Common myeloid progenitor, CD34-positive (primary cell): Measurements from ENCODE around the gene NFIA.
A peak's percentile ranks its signal among the peaks of the same experiment; 100 is the strongest.

Experiments
- CTCF ChIA-PET: fragments of 350-600 bp; sonication (Branson Sonifier 250); formaldehyde crosslinking; loops from one replicate; lab custom pipeline; 2021; ENCODE audit warnings: antibody characterized with exemption; lab: Charles Lee
- POLR2A ChIA-PET: fragments of 350-600 bp; sonication (Branson Sonifier 250); formaldehyde crosslinking; loops from one replicate; lab custom pipeline; 2021; ENCODE audit warnings: antibody characterized with exemption; lab: Charles Lee
- DNase-seq, 3 donors: peaks; one replicate each; pipeline versions ENCODE4 v3.0.0 to v3.0.0-alpha.2; 2013
- H3K27ac ChIP-seq, 2 experiments: 1 replicate in 1 of 2; 2 replicates in 1 of 2; pipeline ENCODE4 v1.7.0; 2013; ENCODE audit warnings: inconsistent platforms in 2 of 2, low read length in 2 of 2, mild to moderate bottlenecking in 2 of 2, low read depth in 1 of 2, moderate library complexity in 1 of 2; ENCODE audit not compliant: severe bottlenecking in 2 of 2, insufficient read depth in 1 of 2, poor library complexity in 1 of 2
- H3K27me3 ChIP-seq, 5 experiments: replicated peaks in 2 of 5; 1 replicate in 3 of 5; 2 replicates in 2 of 5; pipeline versions ENCODE4 v1.6.1 to v1.7.0; 2013; ENCODE audit warnings: low read length in 4 of 5, mild to moderate bottlenecking in 2 of 5, moderate library complexity in 2 of 5, inconsistent platforms in 1 of 5; ENCODE audit not compliant: insufficient read depth in 5 of 5, control insufficient read depth in 4 of 5
- H3K36me3 ChIP-seq, 4 experiments: 1 replicate in 2 of 4; 2 replicates in 2 of 4; pipeline versions ENCODE4 v1.6.1 to v1.7.0; 2013; ENCODE audit warnings: low read length in 3 of 4, control low read depth in 1 of 4, mild to moderate bottlenecking in 1 of 4; ENCODE audit not compliant: control insufficient read depth in 4 of 4, insufficient read depth in 4 of 4
- H3K4me1 ChIP-seq, 4 experiments: 1 replicate in 3 of 4; 2 replicates in 1 of 4; pipeline versions ENCODE4 v1.6.1 to v1.7.1; 2013; ENCODE audit warnings: low read length in 3 of 4, mild to moderate bottlenecking in 3 of 4, control low read depth in 1 of 4, inconsistent platforms in 1 of 4, moderate library complexity in 1 of 4; ENCODE audit not compliant: control insufficient read depth in 4 of 4, insufficient read depth in 4 of 4; ENCODE audit errors: control extremely low read depth in 1 of 4
- H3K4me3 ChIP-seq, 7 experiments: 1 replicate in 4 of 7; 2 replicates in 3 of 7; pipeline versions ENCODE4 v1.5.1 to v1.7.0; 2013; ENCODE audit warnings: mild to moderate bottlenecking in 7 of 7, low read length in 6 of 7, moderate library complexity in 6 of 7, inconsistent platforms in 2 of 7, low read depth in 2 of 7, control low read depth in 1 of 7; ENCODE audit not compliant: insufficient read depth in 4 of 7, control insufficient read depth in 1 of 7; ENCODE audit errors: extremely low read depth in 1 of 7
- H3K9me3 ChIP-seq, 5 experiments: 1 replicate in 4 of 5; 2 replicates in 1 of 5; pipeline versions ENCODE4 v1.6.1 to v1.7.1; 2013; ENCODE audit warnings: low read length in 4 of 5, mild to moderate bottlenecking in 2 of 5, inconsistent platforms in 1 of 5, low read depth in 1 of 5, moderate library complexity in 1 of 5; ENCODE audit not compliant: control insufficient read depth in 4 of 5, insufficient read depth in 2 of 5; ENCODE audit errors: control extremely low read depth in 1 of 5
- WGBS: methylation state at CpG from one replicate; pipeline ENCODE4 v1.1.5; 2013; ENCODE audit not compliant: insufficient coverage; 5-methylcytosine and 5-hydroxymethylcytosine counted together

Gene NFIA

GRCh38 chr1:61315011-61315410 lies 232.7 kb downstream of the NFIA start:
- CTCF ChIA-PET, result no interaction called here
- Histone ChIP-seq H3K27me3 (no peaks in the 10 kb centered on the region), H3K36me3 (peaks cover 0 to 5% (median 2%) of the 10 kb centered on the region in 4 experiments), H3K27ac (no peak overlapping the region), H3K9me3 (no peaks in the 10 kb centered on the region), H3K4me3 (no peak overlapping the region), H3K4me1 (peaks cover 0 to 15% (median 4%) of the 10 kb centered on the region in 4 experiments)
- POLR2A ChIA-PET, result no interaction called here
- DNase-seq, result no peak
- WGBS, result 100% methylated on average over 4 of the region's 4 CpGs

GRCh38 chr1:61316493-61316892 lies 234.1 kb downstream of the NFIA start:
- CTCF ChIA-PET, result interaction anchor here (1.1 kb wide), 1 partner anchor 17 kb away, joined by 3 read pairs; no protein-coding TSS in a partner anchor
- POLR2A ChIA-PET, result no interaction called here

DNA sequence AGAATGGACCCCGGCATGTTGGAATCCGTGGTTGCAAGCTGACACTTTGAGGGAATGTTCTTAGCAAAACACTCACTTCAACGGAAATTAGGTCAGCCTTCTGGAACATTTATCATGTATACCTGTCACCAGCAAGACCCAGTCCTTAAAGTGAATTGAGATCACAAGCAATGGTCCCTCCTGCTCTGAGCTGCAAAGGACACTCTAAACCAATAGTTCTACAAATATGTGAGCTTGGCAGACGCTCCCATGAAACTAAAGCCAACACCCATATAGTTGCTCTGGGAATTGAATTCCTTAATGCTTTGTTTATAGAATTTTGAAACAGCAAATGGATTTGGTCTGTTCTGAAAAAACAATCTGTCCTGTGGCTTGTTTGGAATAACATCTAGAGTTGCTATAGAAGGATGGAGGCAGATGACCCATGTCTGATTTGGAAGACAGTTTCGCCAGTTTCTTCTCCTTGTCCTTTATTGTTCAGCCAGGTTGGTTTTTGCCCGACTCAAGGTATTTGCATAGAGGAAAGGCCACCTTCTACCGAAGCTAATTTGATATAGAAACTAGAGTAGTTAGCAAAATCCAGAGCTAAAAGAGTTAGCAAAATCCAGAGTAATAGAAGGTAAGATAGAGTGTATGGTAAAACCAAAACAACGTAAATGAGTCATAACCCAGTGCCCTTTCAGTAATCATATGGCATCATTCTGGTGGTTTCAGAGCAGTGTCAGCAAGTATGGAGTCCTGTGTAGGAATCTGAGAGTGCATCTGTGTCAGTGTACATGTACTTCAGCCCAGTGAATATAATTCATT lies 236.2 kb downstream of the NFIA start:
- Histone ChIP-seq H3K36me3 (peaks cover 0 to 3% (median 0%) of the 10 kb centered on the region in 4 experiments), H3K9me3 (no peaks in the 10 kb centered on the region), H3K4me3 (peak overlapping the region in 3 of 7 experiments; percentile 2 to 58 (median 16)), H3K27ac (no peak overlapping the region), H3K4me1 (peaks cover 0 to 15% (median 4%) of the 10 kb centered on the region in 4 experiments), H3K27me3 (no peaks in the 10 kb centered on the region)
- CTCF ChIA-PET, result no interaction called here
- peak; percentile 36 to 83 (median 67) for DNase-seq
- WGBS, result 57% methylated on average over 7 of the region's 8 CpGs
- POLR2A ChIA-PET, result no interaction called here

More at GRCh38 chr1:61316493-61316892, 234.1 kb downstream of the NFIA start:
- Histone ChIP-seq H3K4me1 (peaks cover 0 to 15% (median 4%) of the 10 kb centered on the region in 4 experiments), H3K9me3 (no peaks in the 10 kb centered on the region), H3K4me3 (no peak overlapping the region), H3K27me3 (no peaks in the 10 kb centered on the region), H3K36me3 (peaks cover 0 to 5% (median 2%) of the 10 kb centered on the region in 4 experiments), H3K27ac (no peak overlapping the region)
- no peak for DNase-seq
- WGBS, result 94% methylated on average over 6 of the region's 7 CpGs

DNA sequence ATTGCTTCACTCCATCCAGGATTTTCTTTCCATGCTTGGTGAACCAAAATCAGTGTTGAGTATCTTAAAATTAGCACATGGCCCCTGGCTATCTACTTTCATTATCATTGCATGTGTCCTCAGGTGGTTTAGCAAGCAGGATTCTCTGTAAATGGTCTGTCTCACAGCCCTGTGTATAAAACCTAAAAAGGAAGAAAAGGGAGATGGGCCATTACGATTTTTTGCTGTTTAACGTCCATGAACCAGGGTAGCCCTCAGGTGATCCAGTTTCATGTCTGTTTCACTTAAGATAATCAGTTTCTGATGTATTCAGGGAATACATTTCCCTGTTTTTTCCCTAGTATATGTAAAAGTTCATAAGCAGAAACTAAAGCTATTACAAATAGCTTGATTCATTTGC lies 238.2 kb downstream of the NFIA start:
- Histone ChIP-seq H3K36me3 (no peaks in the 10 kb centered on the region), H3K9me3 (no peaks in the 10 kb centered on the region), H3K27me3 (no peaks in the 10 kb centered on the region), H3K27ac (no peak overlapping the region), H3K4me3 (no peak overlapping the region), H3K4me1 (peaks cover 0 to 15% (median 4%) of the 10 kb centered on the region in 4 experiments)
- no peak for DNase-seq
- ChIA-PET POLR2A (no interaction called here), CTCF (no interaction called here)
- WGBS, result 100% methylated on average over 1 of the region's 2 CpGs

DNA sequence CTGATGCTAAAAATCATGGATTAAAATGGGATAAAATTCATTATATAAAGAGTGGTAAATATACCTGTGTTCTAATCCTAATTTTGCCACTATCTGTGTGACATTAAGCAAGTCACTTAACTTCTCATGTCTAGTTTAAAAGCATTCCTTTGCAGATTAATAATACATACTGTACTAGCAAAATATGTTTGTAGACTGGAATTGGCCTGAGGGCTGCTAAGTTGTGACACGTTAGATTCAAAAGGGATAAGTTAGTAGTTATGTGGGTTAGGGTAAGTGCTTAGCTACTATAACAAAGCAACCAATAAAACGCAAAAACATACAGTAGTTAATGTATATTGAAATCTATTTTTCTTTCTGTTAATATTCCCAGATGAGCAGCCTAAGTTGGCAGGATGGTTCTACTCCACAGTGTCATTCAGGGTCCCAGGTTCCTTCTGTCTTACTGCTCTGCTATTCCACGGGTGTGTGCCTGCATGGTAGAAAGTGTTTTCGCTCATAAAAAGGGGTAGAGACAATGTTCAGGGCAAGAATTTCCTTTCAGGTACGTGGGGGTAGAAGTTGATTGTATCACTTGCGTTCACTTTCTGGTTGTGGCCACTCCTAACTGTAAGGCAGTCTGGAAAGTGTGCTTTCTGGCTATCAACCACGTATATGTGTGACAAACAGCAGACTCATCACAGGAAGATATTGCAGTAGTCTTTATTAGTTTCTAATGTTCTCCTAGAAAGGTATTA lies 239.8 kb downstream of the NFIA start:
- DNase-seq, result no peak
- ChIA-PET CTCF (no interaction called here), POLR2A (no interaction called here)
- Histone ChIP-seq H3K36me3 (no peaks in the 10 kb centered on the region), H3K9me3 (no peaks in the 10 kb centered on the region), H3K4me1 (peaks cover 0 to 15% (median 4%) of the 10 kb centered on the region in 4 experiments), H3K27me3 (no peaks in the 10 kb centered on the region), H3K4me3 (no peak overlapping the region), H3K27ac (no peak overlapping the region)
- 97% methylated on average over 3 of the region's 7 CpGs for WGBS

DNA sequence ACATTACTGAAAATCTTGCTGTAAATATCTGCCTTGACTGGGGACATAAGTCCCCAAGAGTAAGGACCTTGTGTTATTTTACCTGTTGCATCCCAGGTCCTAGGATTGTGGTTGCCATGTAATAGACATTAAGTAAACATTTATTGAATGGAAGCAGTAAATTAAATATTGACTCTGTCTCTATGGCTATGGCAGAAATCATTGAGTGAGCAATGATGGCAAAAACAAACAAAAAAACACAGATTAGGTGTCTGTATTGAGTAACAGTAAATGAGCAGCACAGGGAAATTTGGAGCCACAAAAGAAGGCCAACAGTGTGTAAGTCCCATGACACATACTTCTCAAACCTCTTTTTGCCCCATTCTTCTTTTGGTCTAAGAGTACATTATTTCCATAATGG lies 240.4 kb downstream of the NFIA start:
- H3K36me3 ChIP-seq, result no peaks in the 10 kb centered on the region
- H3K27ac ChIP-seq, result no peak overlapping the region
- CTCF ChIA-PET, result no interaction called here
- peaks cover 0 to 13% (median 4%) of the 10 kb centered on the region in 4 experiments for H3K4me1 ChIP-seq
- H3K27me3 ChIP-seq, result no peaks in the 10 kb centered on the region
- no peaks in the 10 kb centered on the region for H3K9me3 ChIP-seq
- POLR2A ChIA-PET, result no interaction called here
- no peak for DNase-seq
- H3K4me3 ChIP-seq, result no peak overlapping the region
